SK-N-SH treated with all-trans-retinoic acid at 6 μM for 48 hours (cell line): Measurements from ENCODE around the gene ZNF70.

Experiments used
- ATAC-seq: fragments of 200-7000 bp; cut with Tn5 transposase; 3 replicates; pipeline ENCODE4 v1.9.1; 2020; ENCODE audit warnings: mild to moderate bottlenecking, moderate library complexity
- ARNTL ChIP-seq: fragments of 450-650 bp; formaldehyde crosslinking; IDR thresholded peaks from 2 replicates; pipeline ENCODE4 v1.5.0; 2020; ENCODE audit warnings: low read depth, mild to moderate bottlenecking, moderate library complexity, borderline replicate concordance
- CSDC2 ChIP-seq: fragments of 250-450 bp; sonication (Bioruptor Pico); IDR thresholded peaks from 2 replicates; pipeline ENCODE4 v1.5.0; 2020; ENCODE audit warnings: mild to moderate bottlenecking, moderate library complexity
- ESRRG ChIP-seq: fragments of 250-450 bp; sonication (Bioruptor Pico); IDR thresholded peaks from 2 replicates; pipeline ENCODE4 v1.6.1; 2021; ENCODE audit warnings: mild to moderate bottlenecking
- OSR1 ChIP-seq: fragments of 250-450 bp; sonication (Bioruptor Pico); IDR thresholded peaks from 2 replicates; pipeline ENCODE4 v1.8.0; 2022; ENCODE audit warnings: moderate library complexity, mild to moderate bottlenecking, inconsistent platforms
- PPARA ChIP-seq: fragments of 250-450 bp; sonication (Bioruptor Pico); IDR thresholded peaks from 2 replicates; pipeline ENCODE4 v1.5.0; 2020; ENCODE audit warnings: mild to moderate bottlenecking, borderline replicate concordance
- SNAI2 ChIP-seq: fragments of 250-450 bp; sonication (Bioruptor Pico); IDR thresholded peaks from 2 replicates; pipeline ENCODE4 v1.5.0; 2020; ENCODE audit warnings: mild to moderate bottlenecking, moderate library complexity
- TCF4 ChIP-seq: fragments of 250-450 bp; sonication (Bioruptor Pico); IDR thresholded peaks from 2 replicates; pipeline ENCODE4 v1.8.0; 2021; ENCODE audit warnings: mild to moderate bottlenecking, moderate library complexity, borderline replicate concordance
- TOX ChIP-seq: fragments of 250-450 bp; sonication (Bioruptor Pico); IDR thresholded peaks from 2 replicates; pipeline ENCODE4 v1.8.0; 2021; ENCODE audit warnings: mild to moderate bottlenecking, moderate library complexity, borderline replicate concordance
- ZC3H10 ChIP-seq: fragments of 250-450 bp; sonication (Bioruptor Pico); IDR thresholded peaks from 2 replicates; pipeline ENCODE4 v1.5.1; 2021; ENCODE audit warnings: mild to moderate bottlenecking, moderate library complexity
- ZFP30 ChIP-seq: fragments of 450-650 bp; formaldehyde crosslinking; IDR thresholded peaks from 2 replicates; pipeline ENCODE4 v1.5.0; 2022; ENCODE audit warnings: mild to moderate bottlenecking, moderate library complexity
- ZNF565 ChIP-seq: fragments of 450-650 bp; formaldehyde crosslinking; conservative IDR thresholded peaks from 2 replicates; pipeline ENCODE4 v1.5.0; 2020; ENCODE audit warnings: low read depth, mild to moderate bottlenecking, moderate library complexity
- ZNF70 ChIP-seq: fragments of 450-650 bp; formaldehyde crosslinking; IDR thresholded peaks from 2 replicates; pipeline ENCODE4 v1.5.0; 2020; ENCODE audit warnings: mild to moderate bottlenecking, moderate library complexity
- TF ChIP-seq, protein P1 (sequence below): fragments of 250-450 bp; sonication (Bioruptor Pico); IDR thresholded peaks from 2 replicates; pipeline ENCODE4 v1.8.0; 2020; ENCODE audit warnings: mild to moderate bottlenecking, moderate library complexity, borderline replicate concordance
- TF ChIP-seq, protein P2 (sequence below): fragments of 250-450 bp; sonication (Bioruptor Pico); IDR thresholded peaks from 2 replicates; pipeline ENCODE4 v1.5.0; 2020; ENCODE audit warnings: mild to moderate bottlenecking, moderate library complexity
- TF ChIP-seq, protein P3 (sequence below): fragments of 250-450 bp; sonication (Bioruptor Pico); IDR thresholded peaks from 2 replicates; pipeline ENCODE4 v1.5.1; 2021; ENCODE audit warnings: mild to moderate bottlenecking, moderate library complexity
- TF ChIP-seq, protein P4 (sequence below): fragments of 250-450 bp; sonication (Bioruptor Pico); IDR thresholded peaks from 2 replicates; pipeline ENCODE4 v1.5.1; 2020; ENCODE audit warnings: low read depth, mild to moderate bottlenecking, moderate library complexity

Gene ZNF70

DNA sequence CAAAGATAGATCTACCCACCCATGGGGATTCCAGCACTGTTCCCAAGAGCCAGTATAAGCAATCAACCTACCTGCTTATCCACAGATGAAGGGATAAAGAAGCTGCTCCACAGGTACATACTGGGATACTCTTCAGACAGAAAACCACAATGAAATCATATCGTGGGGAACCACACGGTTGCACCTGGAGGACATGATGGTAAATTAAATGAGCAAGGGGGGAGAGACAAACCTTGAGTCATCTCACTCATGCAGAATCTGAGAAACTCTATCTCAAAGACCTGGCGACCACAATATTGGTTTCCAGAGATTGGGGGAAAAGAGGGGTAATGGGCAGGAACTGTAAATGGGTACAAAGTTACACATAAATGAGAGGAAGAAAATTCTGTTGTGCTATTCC, 45.6 kb downstream of the ZNF70 start:
- no peak for ATAC-seq
- TF ChIP-seq ESRRG: no peak
- no peak for TF ChIP-seq ARNTL (CRISPR knock-in tag)
- TF ChIP-seq, protein P1, sequence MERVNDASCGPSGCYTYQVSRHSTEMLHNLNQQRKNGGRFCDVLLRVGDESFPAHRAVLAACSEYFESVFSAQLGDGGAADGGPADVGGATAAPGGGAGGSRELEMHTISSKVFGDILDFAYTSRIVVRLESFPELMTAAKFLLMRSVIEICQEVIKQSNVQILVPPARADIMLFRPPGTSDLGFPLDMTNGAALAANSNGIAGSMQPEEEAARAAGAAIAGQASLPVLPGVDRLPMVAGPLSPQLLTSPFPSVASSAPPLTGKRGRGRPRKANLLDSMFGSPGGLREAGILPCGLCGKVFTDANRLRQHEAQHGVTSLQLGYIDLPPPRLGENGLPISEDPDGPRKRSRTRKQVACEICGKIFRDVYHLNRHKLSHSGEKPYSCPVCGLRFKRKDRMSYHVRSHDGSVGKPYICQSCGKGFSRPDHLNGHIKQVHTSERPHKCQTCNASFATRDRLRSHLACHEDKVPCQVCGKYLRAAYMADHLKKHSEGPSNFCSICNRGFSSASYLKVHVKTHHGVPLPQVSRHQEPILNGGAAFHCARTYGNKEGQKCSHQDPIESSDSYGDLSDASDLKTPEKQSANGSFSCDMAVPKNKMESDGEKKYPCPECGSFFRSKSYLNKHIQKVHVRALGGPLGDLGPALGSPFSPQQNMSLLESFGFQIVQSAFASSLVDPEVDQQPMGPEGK: no peak
- no peak for TF ChIP-seq ZFP30 (CRISPR knock-in tag)

- no peak for ATAC-seq
- TF ChIP-seq TOX: no peak
Measured at GRCh38 chr22:23704829-23705228, 46.1 kb downstream of the ZNF70 start.

DNA sequence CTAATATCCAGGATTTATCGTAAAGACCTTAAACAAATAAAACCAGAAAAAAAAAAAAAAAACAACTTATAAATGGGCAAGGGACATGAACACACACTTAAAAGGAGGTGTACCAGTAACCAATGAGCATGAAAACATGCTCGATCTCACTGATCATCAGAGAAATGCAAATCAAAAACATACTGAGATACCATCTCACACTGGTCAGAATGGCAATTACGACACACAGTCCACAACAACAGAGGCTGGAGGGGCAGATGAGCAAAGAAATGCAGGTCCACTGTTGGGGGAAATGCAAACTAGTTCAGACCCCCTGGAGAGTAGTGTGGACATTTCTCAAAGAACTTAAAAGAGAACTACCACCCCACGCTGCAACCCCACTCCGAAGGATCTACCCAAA, 46.9 kb downstream of the ZNF70 start:
- ATAC-seq: no peak

GRCh38 chr22:23700706-23701105, 50.2 kb downstream of the ZNF70 start:
- no peak for TF ChIP-seq CSDC2
- no peak for ATAC-seq

More for the DNA sequence above, 46.9 kb downstream of the ZNF70 start:
- TF ChIP-seq ZNF565 (CRISPR knock-in tag) (no peak), ZNF70 (CRISPR knock-in tag) (peak; percentile 39; the same call in 1 of the 2 replicates)

DNA sequence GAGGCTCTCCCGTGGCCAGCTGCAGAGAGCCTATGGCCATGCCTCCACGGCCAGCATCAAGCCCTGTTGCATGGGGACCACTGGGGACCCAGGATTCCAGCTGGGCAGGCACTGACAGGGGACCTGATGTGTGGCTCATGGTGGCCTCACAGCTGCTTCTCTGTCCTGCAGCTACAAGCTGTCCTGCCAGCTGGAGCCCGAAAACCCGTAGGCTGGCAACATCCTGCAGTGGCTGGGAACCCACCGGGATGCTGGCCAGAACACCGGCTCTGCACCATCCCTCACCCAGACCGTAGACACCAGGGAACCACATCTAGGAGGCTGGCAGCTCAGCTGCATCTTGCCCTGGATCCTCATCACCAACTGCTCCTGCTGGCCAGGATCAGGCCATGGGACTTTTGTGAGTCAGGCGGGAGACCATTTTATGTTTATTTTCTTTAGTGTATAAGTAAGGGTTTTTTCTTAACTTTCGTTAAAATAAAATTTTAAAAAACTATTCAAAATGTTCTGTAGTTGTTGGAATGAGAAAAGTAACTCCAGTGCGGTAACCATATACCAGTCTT, 52.2 kb downstream of the ZNF70 start:
- ATAC-seq: no peak
- TF ChIP-seq PPARA (CRISPR knock-in tag) (no peak), ARNTL (CRISPR knock-in tag) (no peak), ZC3H10 (no peak), ZNF70 (CRISPR knock-in tag) (no peak), TOX (no peak), ZFP30 (CRISPR knock-in tag) (no peak), ESRRG (no peak), CSDC2 (no peak), OSR1 (CRISPR knock-in tag) (no peak), SNAI2 (CRISPR knock-in tag) (no peak), TCF4 (CRISPR knock-in tag) (no peak)
- TF ChIP-seq, protein P2, sequence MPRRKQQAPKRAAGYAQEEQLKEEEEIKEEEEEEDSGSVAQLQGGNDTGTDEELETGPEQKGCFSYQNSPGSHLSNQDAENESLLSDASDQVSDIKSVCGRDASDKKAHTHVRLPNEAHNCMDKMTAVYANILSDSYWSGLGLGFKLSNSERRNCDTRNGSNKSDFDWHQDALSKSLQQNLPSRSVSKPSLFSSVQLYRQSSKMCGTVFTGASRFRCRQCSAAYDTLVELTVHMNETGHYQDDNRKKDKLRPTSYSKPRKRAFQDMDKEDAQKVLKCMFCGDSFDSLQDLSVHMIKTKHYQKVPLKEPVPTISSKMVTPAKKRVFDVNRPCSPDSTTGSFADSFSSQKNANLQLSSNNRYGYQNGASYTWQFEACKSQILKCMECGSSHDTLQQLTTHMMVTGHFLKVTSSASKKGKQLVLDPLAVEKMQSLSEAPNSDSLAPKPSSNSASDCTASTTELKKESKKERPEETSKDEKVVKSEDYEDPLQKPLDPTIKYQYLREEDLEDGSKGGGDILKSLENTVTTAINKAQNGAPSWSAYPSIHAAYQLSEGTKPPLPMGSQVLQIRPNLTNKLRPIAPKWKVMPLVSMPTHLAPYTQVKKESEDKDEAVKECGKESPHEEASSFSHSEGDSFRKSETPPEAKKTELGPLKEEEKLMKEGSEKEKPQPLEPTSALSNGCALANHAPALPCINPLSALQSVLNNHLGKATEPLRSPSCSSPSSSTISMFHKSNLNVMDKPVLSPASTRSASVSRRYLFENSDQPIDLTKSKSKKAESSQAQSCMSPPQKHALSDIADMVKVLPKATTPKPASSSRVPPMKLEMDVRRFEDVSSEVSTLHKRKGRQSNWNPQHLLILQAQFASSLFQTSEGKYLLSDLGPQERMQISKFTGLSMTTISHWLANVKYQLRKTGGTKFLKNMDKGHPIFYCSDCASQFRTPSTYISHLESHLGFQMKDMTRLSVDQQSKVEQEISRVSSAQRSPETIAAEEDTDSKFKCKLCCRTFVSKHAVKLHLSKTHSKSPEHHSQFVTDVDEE (CRISPR knock-in tag): no peak
- TF ChIP-seq, protein P3, sequence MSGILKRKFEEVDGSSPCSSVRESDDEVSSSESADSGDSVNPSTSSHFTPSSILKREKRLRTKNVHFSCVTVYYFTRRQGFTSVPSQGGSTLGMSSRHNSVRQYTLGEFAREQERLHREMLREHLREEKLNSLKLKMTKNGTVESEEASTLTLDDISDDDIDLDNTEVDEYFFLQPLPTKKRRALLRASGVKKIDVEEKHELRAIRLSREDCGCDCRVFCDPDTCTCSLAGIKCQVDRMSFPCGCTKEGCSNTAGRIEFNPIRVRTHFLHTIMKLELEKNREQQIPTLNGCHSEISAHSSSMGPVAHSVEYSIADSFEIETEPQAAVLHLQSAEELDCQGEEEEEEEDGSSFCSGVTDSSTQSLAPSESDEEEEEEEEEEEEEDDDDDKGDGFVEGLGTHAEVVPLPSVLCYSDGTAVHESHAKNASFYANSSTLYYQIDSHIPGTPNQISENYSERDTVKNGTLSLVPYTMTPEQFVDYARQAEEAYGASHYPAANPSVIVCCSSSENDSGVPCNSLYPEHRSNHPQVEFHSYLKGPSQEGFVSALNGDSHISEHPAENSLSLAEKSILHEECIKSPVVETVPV: no peak
- TF ChIP-seq, protein P4, sequence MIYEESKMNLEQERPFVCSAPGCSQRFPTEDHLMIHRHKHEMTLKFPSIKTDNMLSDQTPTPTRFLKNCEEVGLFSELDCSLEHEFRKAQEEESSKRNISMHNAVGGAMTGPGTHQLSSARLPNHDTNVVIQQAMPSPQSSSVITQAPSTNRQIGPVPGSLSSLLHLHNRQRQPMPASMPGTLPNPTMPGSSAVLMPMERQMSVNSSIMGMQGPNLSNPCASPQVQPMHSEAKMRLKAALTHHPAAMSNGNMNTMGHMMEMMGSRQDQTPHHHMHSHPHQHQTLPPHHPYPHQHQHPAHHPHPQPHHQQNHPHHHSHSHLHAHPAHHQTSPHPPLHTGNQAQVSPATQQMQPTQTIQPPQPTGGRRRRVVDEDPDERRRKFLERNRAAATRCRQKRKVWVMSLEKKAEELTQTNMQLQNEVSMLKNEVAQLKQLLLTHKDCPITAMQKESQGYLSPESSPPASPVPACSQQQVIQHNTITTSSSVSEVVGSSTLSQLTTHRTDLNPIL: no peak
- TF ChIP-seq, protein P1: no peak
- TF ChIP-seq, all 23 proteins: peak for 0
